Measurements from ENCODE around the gene PACC1. TPM values are rescaled to one million over a fixed set of nuclear protein-coding genes. Genes with fewer than 3 reads are reported as not detected.

PACC1 gene
- total RNA-seq, 1 experiment from 2014 or later: 37.5 TPM

- BruUV-seq (replicated peaks): no TSS peak
- no peaks in the 10 kb centered on the region for H3K9me2 ChIP-seq (replicated peaks; ENCODE audit: low read length)
- H3K27me3 ChIP-seq (ENCODE audit: low read length): no peaks in the 10 kb centered on the region
- ATAC-seq (peak; percentile 52), DNase-seq (no peak)
- no peaks in the 10 kb centered on the region for H3K4me1 ChIP-seq (ENCODE audit: insufficient read depth, low read length)
- H3K9me3 ChIP-seq (ENCODE audit: low read length): no peaks in the 10 kb centered on the region
- no peak overlapping the region for H3K9ac ChIP-seq (ENCODE audit: low read length)
- no peak overlapping the region for H2AFZ ChIP-seq (ENCODE audit: low read length)
- H3F3A ChIP-seq (ENCODE audit: low read length, unreplicated experiment): no peaks in the 10 kb centered on the region
- no peaks in the 10 kb centered on the region for H4K20me1 ChIP-seq (ENCODE audit: low read length)
- intact Hi-C loops (cut with micrococcal nuclease): loop anchor here (1.0 to 10.0 kb wide), 5 partner anchors 77 to 683 kb away; no protein-coding TSS in a partner anchor
- TF ChIP-seq EZH2phosphoT487 (IDR thresholded peaks at IDR 0.05; ENCODE audit: borderline replicate concordance, low read length): no peak
- TF ChIP-seq EZH2 (IDR thresholded peaks at IDR 0.05; ENCODE audit: low read length, unreplicated experiment): no peak
- TF ChIP-seq CTCF (conservative IDR thresholded peaks at IDR 0.05; ENCODE audit: low read depth, low read length): no peak
- no peak overlapping the region for H3K4me2 ChIP-seq (ENCODE audit: low read length)
- H3K27ac ChIP-seq (ENCODE audit: low read length): no peak overlapping the region
- CTCF ChIA-PET: interaction anchor here (0.7 to 2.2 kb wide), 4 partner anchors 88 to 332 kb away, joined by 3 to 9 read pairs (median 4); partner anchors contain the start of gene DTL
- POLR2A ChIA-PET (ENCODE audit: unreplicated experiment): no interaction called here
- peaks cover 12% of the 10 kb centered on the region; the same call in 1 of the 2 replicates for H3K36me3 ChIP-seq (ENCODE audit: low read depth, low read length)
- H3K79me2 ChIP-seq (ENCODE audit: low read length): no peaks in the 10 kb centered on the region
- no peak overlapping the region for H3K4me3 ChIP-seq (ENCODE audit: low read length)
Measured at GRCh38 chr1:212367474-212368072, 47.1 kb downstream of the PACC1 start.

- no peaks in the 10 kb centered on the region for H3K9me2 ChIP-seq (replicated peaks; ENCODE audit: low read length)
- TF ChIP-seq EZH2 (IDR thresholded peaks at IDR 0.05; ENCODE audit: low read length, unreplicated experiment) (no peak), CTCF (conservative IDR thresholded peaks at IDR 0.05; ENCODE audit: low read depth, low read length) (no peak), EZH2phosphoT487 (IDR thresholded peaks at IDR 0.05; ENCODE audit: borderline replicate concordance, low read length) (no peak)
- no peak overlapping the region for H3K4me2 ChIP-seq (ENCODE audit: low read length)
- BruUV-seq (replicated peaks): no TSS peak
- no peak overlapping the region for H3K27ac ChIP-seq (ENCODE audit: low read length)
- H4K20me1 ChIP-seq (ENCODE audit: low read length): no peaks in the 10 kb centered on the region
- no peaks in the 10 kb centered on the region for H3K27me3 ChIP-seq (ENCODE audit: low read length)
- CTCF ChIA-PET: interaction anchor here (2.2 kb wide), 1 partner anchor 296 kb away, joined by 9 read pairs; no protein-coding TSS in a partner anchor
- intact Hi-C loops (cut with micrococcal nuclease): loop anchor here (10.0 kb wide), 1 partner anchor 682 kb away; no protein-coding TSS in a partner anchor
- ATAC-seq (peak; percentile 27; the same call in 1 of the 2 replicates), DNase-seq (peak; percentile 31)
- no peaks in the 10 kb centered on the region for H3K79me2 ChIP-seq (ENCODE audit: low read length)
- POLR2A ChIA-PET (ENCODE audit: unreplicated experiment): no interaction called here
- peaks cover 17% of the 10 kb centered on the region; the same call in 1 of the 2 replicates for H3K36me3 ChIP-seq (ENCODE audit: low read depth, low read length)
- H3K4me1 ChIP-seq (ENCODE audit: insufficient read depth, low read length): no peaks in the 10 kb centered on the region
- no peaks in the 10 kb centered on the region for H3F3A ChIP-seq (ENCODE audit: low read length, unreplicated experiment)
- H3K4me3 ChIP-seq (ENCODE audit: low read length): no peak overlapping the region
- no peak overlapping the region for H3K9ac ChIP-seq (ENCODE audit: low read length)
- H3K9me3 ChIP-seq (ENCODE audit: low read length): no peaks in the 10 kb centered on the region
- H2AFZ ChIP-seq (ENCODE audit: low read length): no peak overlapping the region
Measured at GRCh38 chr1:212366901-212367300, 47.8 kb downstream of the PACC1 start.

GRCh38 chr1:212364985-212365384, 49.7 kb downstream of the PACC1 start:
- H4K20me1 ChIP-seq (ENCODE audit: low read length): no peaks in the 10 kb centered on the region
- H2AFZ ChIP-seq (ENCODE audit: low read length): no peak overlapping the region
- BruUV-seq (replicated peaks): no TSS peak
- no peak overlapping the region for H3K9ac ChIP-seq (ENCODE audit: low read length)
- 0 out of 2 replicates have a peak, but pooled peaks cover 2% of the 10 kb centered on the region for H3K4me1 ChIP-seq (ENCODE audit: insufficient read depth, low read length)
- no peak overlapping the region for H3K4me3 ChIP-seq (ENCODE audit: low read length)
- H3K79me2 ChIP-seq (ENCODE audit: low read length): no peaks in the 10 kb centered on the region
- H3K27ac ChIP-seq (ENCODE audit: low read length): no peak overlapping the region
- H3K4me2 ChIP-seq (ENCODE audit: low read length): no peak overlapping the region
- H3K27me3 ChIP-seq (ENCODE audit: low read length): no peaks in the 10 kb centered on the region
- peaks cover 4% of the 10 kb centered on the region for H3F3A ChIP-seq (ENCODE audit: low read length, unreplicated experiment)
- no peaks in the 10 kb centered on the region for H3K9me3 ChIP-seq (ENCODE audit: low read length)
- no peak for ATAC-seq
- intact Hi-C loops (cut with micrococcal nuclease): loop anchor here (10.0 kb wide), 1 partner anchor 680 kb away; no protein-coding TSS in a partner anchor
- H3K9me2 ChIP-seq (replicated peaks; ENCODE audit: low read length): no peaks in the 10 kb centered on the region
- CTCF ChIA-PET: interaction anchor here (0.8 to 0.9 kb wide), 2 partner anchors 91 to 276 kb away, joined by 3 to 7 read pairs; no protein-coding TSS in a partner anchor
- TF ChIP-seq EZH2 (IDR thresholded peaks at IDR 0.05; ENCODE audit: low read length, unreplicated experiment) (no peak), CTCF (conservative IDR thresholded peaks at IDR 0.05; ENCODE audit: low read depth, low read length) (no peak)
- POLR2A ChIA-PET (ENCODE audit: unreplicated experiment): interaction anchor here (0.6 kb wide), 1 partner anchor 24 kb away, joined by 4 read pairs; no protein-coding TSS in a partner anchor
- DNase-seq: no peak
- H3K36me3 ChIP-seq (ENCODE audit: low read depth, low read length): peaks cover 33% of the 10 kb centered on the region; the same call in 1 of the 2 replicates
